Neutrophil (primary cell): ENCODE measurements around the gene EGFL8.

Experiments
- H3K27ac ChIP-seq: fragments of 200-600 bp; sonication (generic); 2 replicates; pipeline ENCODE4 v1.5.1; 2016; ENCODE audit warnings: mild to moderate bottlenecking, moderate library complexity
- H3K27me3 ChIP-seq: fragments of 200-600 bp; sonication (generic); 2 replicates; pipeline ENCODE4 v1.6.0; 2016; ENCODE audit warnings: mild to moderate bottlenecking
- H3K36me3 ChIP-seq: fragments of 200-600 bp; sonication (generic); 2 replicates; pipeline ENCODE4 v1.5.1; 2017
- H3K4me1 ChIP-seq, 2 experiments: fragments of 200-600 bp in 1 of 2; sonication (generic) in 1 of 2; 1 replicate in 1 of 2; 2 replicates in 1 of 2; pipeline versions ENCODE4 v1.5.1 to v1.6.1; 2013 to 2016; ENCODE audit warnings: low read depth in 1 of 2, low read length in 1 of 2, mild to moderate bottlenecking in 1 of 2, moderate library complexity in 1 of 2; ENCODE audit not compliant: control insufficient read depth in 1 of 2, insufficient read depth in 1 of 2
- H3K4me3 ChIP-seq, 2 experiments: fragments of 200-600 bp in 1 of 2; sonication (generic) in 1 of 2; 1 replicate in 1 of 2; 2 replicates in 1 of 2; pipeline ENCODE4 v1.5.1; 2013 to 2016; ENCODE audit warnings: low read depth in 1 of 2, low read length in 1 of 2, mild to moderate bottlenecking in 1 of 2, moderate library complexity in 1 of 2
- H3K9me3 ChIP-seq: fragments of 200-600 bp; sonication (generic); 2 replicates; pipeline ENCODE4 v1.5.1; 2016
- CTCF ChIP-seq: fragments of 200-600 bp; sonication (generic); IDR thresholded peaks from 2 replicates; pipeline ENCODE4 v1.5.1; 2016; ENCODE audit warnings: antibody characterized with exemption

Gene EGFL8

DNA sequence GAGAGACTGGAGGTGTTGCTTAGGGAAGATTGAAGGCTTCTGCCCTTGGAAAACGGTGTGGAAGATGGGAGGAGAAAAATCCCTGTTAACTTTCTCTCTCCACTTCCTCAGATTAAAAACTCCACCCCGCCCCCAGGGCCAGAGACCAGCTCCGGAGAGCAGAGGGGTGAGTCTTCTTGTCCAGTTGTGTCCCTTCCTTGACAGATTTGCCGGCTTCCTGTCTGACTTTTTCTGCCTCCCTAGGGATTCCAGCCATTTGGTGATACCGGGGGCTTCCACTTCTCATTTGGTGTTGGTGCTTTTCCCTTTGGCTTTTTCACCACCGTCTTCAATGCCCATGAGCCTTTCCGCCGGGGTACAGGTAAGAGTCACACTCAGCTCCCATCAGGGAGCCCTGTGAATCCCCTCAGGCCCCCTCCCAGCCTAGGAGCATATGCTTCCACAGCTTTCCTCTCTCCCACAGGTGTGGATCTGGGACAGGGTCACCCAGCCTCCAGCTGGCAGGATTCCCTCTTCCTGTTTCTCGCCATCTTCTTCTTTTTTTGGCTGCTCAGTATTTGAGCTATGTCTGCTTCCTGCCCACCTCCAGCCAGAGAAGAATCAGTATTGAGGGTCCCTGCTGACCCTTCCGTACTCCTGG is 15.5 kb downstream of the EGFL8 start:
- peaks cover 38 to 53% of the 10 kb centered on the region in 2 experiments for H3K4me1 ChIP-seq
- no peaks in the 10 kb centered on the region for H3K27me3 ChIP-seq
- H3K27ac ChIP-seq, result peak overlapping the region; percentile 97
- no peaks in the 10 kb centered on the region for H3K9me3 ChIP-seq
- no peak for TF ChIP-seq CTCF
- H3K4me3 ChIP-seq, result no peak overlapping the region
- H3K36me3 ChIP-seq, result peaks cover 41% of the 10 kb centered on the region

DNA sequence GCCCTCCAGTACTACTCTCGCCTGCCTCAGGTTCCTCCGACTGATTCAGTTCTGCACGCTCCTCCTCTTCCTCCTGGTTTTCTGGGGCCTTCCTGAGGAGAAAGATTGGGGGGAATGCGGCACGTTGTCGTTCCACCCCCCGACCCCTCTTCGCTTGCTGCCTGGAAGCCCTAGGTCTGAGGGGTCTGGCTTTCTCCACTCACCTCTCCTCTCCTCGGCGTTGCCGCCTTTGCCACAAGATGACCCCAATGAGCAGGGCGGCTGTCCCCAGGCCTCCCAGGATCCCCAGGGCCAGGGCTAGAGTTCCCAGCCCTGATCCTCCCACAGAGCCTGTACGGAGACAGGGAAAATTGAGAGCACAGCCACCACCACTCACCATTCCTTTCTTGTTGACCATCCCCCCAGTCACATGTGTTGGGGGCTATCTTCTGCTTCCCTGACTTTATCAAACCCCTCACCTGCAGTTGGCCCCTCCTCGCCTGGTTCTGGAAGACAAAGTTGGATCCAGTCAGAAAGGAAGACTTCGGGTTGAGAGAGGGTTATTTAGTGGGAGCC is 16.8 kb downstream of the EGFL8 start:
- H3K9me3 ChIP-seq, result no peaks in the 10 kb centered on the region
- no peaks in the 10 kb centered on the region for H3K27me3 ChIP-seq
- TF ChIP-seq CTCF, result no peak
- peaks cover 49% of the 10 kb centered on the region for H3K36me3 ChIP-seq
- peak overlapping the region; percentile 97 for H3K27ac ChIP-seq
- H3K4me1 ChIP-seq, result peaks cover 32 to 46% of the 10 kb centered on the region in 2 experiments
- no peak overlapping the region for H3K4me3 ChIP-seq

GRCh38 chr6:32181915-32182529 is 17.6 kb downstream of the EGFL8 start:
- no peaks in the 10 kb centered on the region for H3K27me3 ChIP-seq
- peak overlapping the region; percentile 97 for H3K27ac ChIP-seq
- TF ChIP-seq CTCF, result no peak
- H3K36me3 ChIP-seq, result peaks cover 57% of the 10 kb centered on the region
- H3K4me3 ChIP-seq, result no peak overlapping the region
- H3K4me1 ChIP-seq, result peaks cover 32 to 45% of the 10 kb centered on the region in 2 experiments
- no peaks in the 10 kb centered on the region for H3K9me3 ChIP-seq

DNA sequence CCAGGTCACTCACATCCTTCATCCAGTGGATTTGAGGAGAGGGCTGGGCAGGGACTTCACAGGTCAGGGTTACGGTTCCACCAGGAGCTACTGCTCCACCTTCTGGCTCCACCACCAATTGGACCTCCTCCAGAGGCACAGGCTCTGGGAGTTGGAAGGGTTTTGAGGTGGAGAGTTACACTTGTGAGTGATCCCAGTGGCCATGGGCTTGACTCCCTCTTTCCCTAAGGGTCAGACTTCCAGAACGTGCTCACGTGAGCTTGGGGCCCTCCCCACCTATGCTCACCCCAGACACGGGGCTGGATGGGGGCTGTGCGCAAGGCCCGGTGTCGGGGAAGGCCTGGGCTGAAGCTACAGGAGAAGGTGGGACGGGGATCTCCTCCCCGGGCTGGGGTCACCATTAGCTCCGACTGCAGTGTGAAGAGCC is 18.2 kb downstream of the EGFL8 start:
- peak overlapping the region; percentile 97 for H3K27ac ChIP-seq
- H3K9me3 ChIP-seq, result no peaks in the 10 kb centered on the region
- no peaks in the 10 kb centered on the region for H3K27me3 ChIP-seq
- H3K4me3 ChIP-seq, result no peak overlapping the region
- no peak for TF ChIP-seq CTCF
- peaks cover 32 to 45% of the 10 kb centered on the region in 2 experiments for H3K4me1 ChIP-seq
- peaks cover 62% of the 10 kb centered on the region for H3K36me3 ChIP-seq

GRCh38 chr6:32183030-32183429 is 18.6 kb downstream of the EGFL8 start:
- Histone ChIP-seq H3K36me3 (peaks cover 67% of the 10 kb centered on the region), H3K9me3 (no peaks in the 10 kb centered on the region), H3K4me3 (no peak overlapping the region), H3K27ac (peak overlapping the region; percentile 97), H3K27me3 (no peaks in the 10 kb centered on the region), H3K4me1 (peaks cover 36 to 48% of the 10 kb centered on the region in 2 experiments)
- TF ChIP-seq CTCF, result no peak
